Mesenteric fat pad (tissue), 1 donor: ENCODE measurements around the gene CCR6. TPM values are rescaled to one million over a fixed set of nuclear protein-coding genes. Genes with fewer than 3 reads are reported as not detected.
"Not testable (repeated sequence)": the region's sequence is repeated elsewhere in the genome, so short reads cannot be mapped to it uniquely, and the experiment has no call there.

Experiments used
- DNase-seq: peaks from one replicate; pipeline ENCODE4 v3.0.0-alpha.2; 2020; ENCODE audit warnings: low spot score
- long read RNA-seq: library from polyadenylated mRNA; unstranded; transcript quantifications from one replicate; pipeline ENCODE4 v2.0.0, GENCODE V29; 2020
- total RNA-seq: library from RNA; stranded (reverse); fragmentation: NEBNext Ultra II Directional; extraction: Animal tissue kit (Norgen Biotek cat#: 25700); gene quantifications from one replicate; pipeline ENCODE4 v1.2.1, GENCODE V29; 2021
- donor health status: DM: yes; HTN: yes; CAD: no.

Gene CCR6
- not detected for total RNA-seq
- long read RNA-seq, partial matches to known transcripts = 1 of 1 reads
- long read RNA-seq, other reads (novel, unspliced or antisense) = 0 of 1 reads

GRCh38 chr6:167122827-167123657 is at the start of gene CCR6:
TSS of gene CCR6 (plus strand) at chr6:167123096. CDS start at chr6:167136135, 13,039 bp downstream.
- no peak for DNase-seq

- no peak for DNase-seq
Measured at GRCh38 chr6:167073679-167074274, 49.1 kb upstream of the CCR6 start.

- no peak for DNase-seq
Measured at GRCh38 chr6:167077241-167077932, 45.5 kb upstream of the CCR6 start.

- DNase-seq = no peak
Measured at GRCh38 chr6:167078745-167079144, 44.2 kb upstream of the CCR6 start.

DNA sequence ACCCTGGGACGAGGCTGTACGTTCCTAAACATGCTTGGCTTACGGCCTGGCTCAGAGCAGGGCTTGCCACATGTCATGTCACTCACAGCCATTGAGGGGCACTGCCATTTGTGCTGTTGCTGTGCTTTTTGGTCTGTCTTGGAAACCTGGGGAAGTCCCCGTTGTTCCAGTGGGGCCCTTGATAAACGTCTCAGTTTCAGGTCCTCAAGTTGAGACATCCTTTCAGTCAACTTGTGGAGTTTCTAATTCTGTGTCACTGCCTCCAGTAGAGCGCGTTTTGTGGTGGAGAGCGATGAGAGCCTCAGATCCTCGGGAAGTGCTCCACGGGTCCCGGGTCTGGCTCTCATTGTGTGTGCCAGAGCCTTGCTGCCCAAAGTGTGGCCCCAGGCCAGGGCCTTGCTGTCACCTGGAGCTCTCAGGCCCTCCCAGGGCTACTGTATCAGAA is 43.0 kb upstream of the CCR6 start:
- no peak for DNase-seq

- no peak for DNase-seq
Measured at GRCh38 chr6:167087857-167088354, 35.0 kb upstream of the CCR6 start.

DNA sequence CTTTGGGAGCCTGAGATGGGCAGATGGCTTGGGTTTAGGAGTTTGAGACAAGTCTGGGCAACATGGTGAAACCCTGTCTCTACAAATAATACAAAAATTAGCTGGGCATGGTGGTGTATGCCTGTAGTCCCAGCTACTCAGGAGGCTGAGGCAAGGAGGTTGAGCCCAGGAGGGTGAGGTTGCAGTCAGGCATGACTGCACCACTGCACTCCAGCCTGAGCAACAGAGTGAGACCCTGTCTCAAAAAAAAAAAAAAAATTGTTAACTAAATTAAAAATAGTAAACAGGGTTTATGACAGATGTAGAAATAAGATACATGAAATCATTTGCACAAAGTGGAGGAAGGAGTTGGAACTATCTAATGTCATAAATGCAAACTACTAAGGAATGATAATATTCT is 34.2 kb upstream of the CCR6 start:
- not testable (repeated sequence) for DNase-seq

DNA sequence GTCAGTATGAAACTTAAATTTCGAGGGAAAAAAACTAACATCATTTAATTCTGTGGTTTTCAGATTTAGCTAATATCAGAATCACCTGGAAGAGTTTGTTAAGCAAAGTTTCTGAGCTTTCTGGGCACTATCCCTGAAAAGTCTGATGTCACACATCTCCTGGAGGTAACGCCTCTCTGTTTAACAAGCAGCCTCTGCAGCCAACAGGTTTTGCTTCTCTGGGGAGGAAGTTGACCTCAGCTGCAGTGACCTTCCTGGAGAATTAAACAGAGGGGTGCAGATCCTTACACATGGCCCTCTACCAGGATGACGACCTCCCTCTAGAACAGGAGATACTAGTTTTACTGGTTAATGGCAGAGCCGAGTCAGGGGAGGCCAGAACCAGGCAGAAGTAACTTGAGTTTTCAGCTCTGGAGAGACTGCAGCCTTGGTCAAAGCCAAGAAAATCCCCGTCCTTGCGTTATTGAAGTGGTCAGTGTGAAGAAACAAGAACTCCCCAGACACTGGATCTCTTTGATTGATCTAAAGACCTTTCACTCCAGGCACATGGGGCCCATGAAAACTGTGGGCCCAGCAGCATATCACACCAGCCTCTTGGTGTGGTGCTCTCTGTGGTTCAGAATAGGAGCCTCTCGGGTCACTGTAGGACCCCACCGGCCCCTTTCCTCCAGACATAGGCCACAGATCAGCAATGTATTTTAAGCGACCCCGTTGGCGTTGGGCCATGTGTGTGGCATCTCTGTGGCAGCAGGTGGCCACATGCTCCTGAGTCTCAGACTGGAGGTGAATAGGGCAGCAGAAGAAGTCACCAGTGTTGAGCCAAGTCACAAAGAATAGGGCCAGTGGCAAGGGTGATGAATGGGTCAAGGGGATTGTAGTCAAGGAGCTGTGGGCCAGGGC is 33.4 kb upstream of the CCR6 start:
- DNase-seq = no peak

GRCh38 chr6:167090171-167090570 is 32.7 kb upstream of the CCR6 start:
- no peak for DNase-seq

DNA sequence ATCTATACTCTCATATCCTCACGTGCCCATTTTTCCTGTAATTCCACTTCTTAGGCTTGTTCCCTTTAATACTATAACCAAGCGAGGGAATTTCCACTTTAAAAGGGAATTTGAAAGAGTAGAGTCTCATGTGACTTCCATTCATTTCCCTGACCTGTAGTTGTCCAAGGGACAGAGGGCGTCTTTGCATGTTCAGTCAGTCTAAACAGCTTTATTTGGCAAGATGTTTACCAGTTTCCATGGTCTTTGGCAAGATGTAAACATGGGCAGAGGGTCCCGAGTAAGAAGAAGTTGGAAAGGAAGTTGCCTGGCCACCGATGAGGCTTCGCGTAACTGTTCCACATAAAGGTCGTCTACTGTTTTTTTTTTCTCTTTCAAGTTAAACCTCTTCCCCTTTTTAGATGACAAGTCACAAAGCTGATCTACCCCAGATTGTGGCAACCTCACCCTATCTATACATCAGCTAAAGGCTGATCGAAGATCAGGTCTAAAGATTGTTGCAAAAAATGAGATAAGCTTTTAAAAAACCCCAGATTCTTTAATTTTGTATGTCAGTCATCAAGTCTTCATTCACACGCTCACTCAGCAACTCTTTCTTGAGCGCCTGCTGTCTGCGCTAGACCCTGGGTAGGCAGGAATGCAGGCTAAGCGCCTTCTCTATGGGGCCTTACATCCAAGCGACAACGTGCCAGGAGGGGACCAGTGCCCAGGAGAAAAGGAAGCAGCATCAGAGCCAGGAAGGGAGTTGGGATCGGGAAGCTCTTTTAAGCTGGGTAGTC is 31.7 kb upstream of the CCR6 start:
- no peak for DNase-seq

DNA sequence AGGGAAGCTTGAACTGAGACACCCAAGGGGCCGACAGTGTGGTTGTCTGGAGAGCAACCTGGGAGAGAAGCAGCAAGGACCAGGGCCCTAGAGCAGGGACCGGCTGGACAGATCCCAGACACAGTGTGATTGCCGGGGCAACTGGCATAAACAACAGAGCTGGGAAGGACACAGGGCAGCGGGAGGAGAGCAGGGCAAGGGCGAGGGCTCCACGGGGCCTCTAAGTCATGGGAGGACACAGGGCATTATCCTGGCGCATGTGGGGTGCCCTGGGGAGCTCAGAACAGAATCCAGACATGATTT is 31.1 kb upstream of the CCR6 start:
- DNase-seq = no peak

GRCh38 chr6:167092672-167093339 is 30.1 kb upstream of the CCR6 start:
- DNase-seq = no peak

GRCh38 chr6:167093406-167093921 is 29.4 kb upstream of the CCR6 start:
- DNase-seq = no peak

GRCh38 chr6:167093922-167094432 is 28.9 kb upstream of the CCR6 start:
- no peak for DNase-seq

DNA sequence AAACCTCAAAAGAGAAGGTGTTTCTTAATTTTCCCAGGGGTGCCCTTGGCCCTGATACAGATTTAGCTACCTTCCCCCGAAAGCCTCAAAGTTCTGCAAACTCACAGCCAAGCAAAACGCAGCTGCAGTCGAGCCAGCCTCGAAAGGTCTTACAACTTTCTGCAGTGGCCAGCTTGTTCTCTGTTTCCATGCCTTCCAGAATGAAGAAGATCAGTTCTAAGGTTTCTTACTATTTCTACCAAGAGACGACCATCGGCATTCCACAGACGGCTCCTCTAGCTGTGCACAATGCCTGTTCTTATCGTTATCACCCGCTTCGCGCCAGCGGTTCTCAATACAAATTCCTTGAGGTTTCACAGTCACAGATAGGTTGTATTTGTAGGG is 28.5 kb upstream of the CCR6 start:
- no peak for DNase-seq

- DNase-seq = no peak
Measured at GRCh38 chr6:167094820-167095637, 27.9 kb upstream of the CCR6 start.

- DNase-seq = no peak
Measured at GRCh38 chr6:167095888-167096287, 27.0 kb upstream of the CCR6 start.

- no peak for DNase-seq
Measured at GRCh38 chr6:167096991-167097390, 25.9 kb upstream of the CCR6 start.
